GM12891 (cell line): ENCODE data around the gene MBOAT7.

ENCODE experiments used
- PAX5 ChIP-seq: IDR thresholded peaks from 2 replicates; pipeline ENCODE4 v1.6.1; 2011; ENCODE audit warnings: low read length, moderate library complexity, mild to moderate bottlenecking; ENCODE audit not compliant: insufficient read depth, severe bottlenecking
- POLR2A ChIP-seq: IDR thresholded peaks from 2 replicates; pipeline ENCODE4 v1.6.1; 2011; ENCODE audit warnings: low read depth, low read length, control low read depth
- SPI1 ChIP-seq: IDR thresholded peaks from 2 replicates; pipeline ENCODE4 v1.6.1; 2011; ENCODE audit warnings: low read depth, low read length, control low read depth
- TAF1 ChIP-seq: IDR thresholded peaks from 2 replicates; pipeline ENCODE4 v1.6.1; 2011; ENCODE audit warnings: low read depth, low read length, control low read depth

DNA sequence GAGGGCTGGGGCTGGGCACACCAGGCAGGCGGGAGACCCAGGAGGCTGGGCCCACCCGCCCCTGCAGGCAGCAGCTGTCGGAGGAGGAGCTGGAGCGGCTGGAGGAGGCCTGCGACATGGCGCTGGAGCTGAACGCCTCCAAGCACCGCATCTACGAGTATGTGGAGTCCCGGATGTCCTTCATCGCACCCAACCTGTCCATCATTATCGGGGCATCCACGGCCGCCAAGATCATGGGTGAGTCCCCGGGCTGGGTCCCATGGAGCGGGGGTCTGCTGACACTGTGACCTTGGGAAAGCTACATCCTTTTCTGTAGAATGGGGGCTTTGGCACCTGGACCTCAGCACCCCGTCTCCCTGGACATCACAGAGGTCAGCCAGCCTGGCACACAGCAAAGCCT is 65.7 kb downstream of the MBOAT7 start:
- TF ChIP-seq TAF1 (no peak), POLR2A (no peak), PAX5 (no peak), SPI1 (no peak)
